Fibroblast of skin of abdomen (primary cell): ENCODE results near the gene STK32B. TPM values are rescaled to one million over a fixed set of nuclear protein-coding genes. Genes with fewer than 3 reads are reported as not detected.
"Not testable (repeated sequence)": the region's sequence is repeated elsewhere in the genome, so short reads cannot be mapped to it uniquely, and the experiment has no call there.

Experiments used
- DNase-seq: peaks from one replicate; pipeline ENCODE4 v3.0.0-alpha.2; 2013
- polyA plus RNA-seq, 2 experiments: library from polyadenylated mRNA; unstranded; fragments of 120-200 nt; gene quantifications; one replicate each; pipeline ENCODE4 v1.2.1, GENCODE V29; 2013; ENCODE audit not compliant: insufficient read length in 2 of 2

Gene STK32B
- 3.4 TPM for polyA plus RNA-seq (2013, experiment 1 of 2; ENCODE audit: insufficient read length)
- polyA plus RNA-seq (2013, experiment 2 of 2; ENCODE audit: insufficient read length): 3.4 TPM

DNA sequence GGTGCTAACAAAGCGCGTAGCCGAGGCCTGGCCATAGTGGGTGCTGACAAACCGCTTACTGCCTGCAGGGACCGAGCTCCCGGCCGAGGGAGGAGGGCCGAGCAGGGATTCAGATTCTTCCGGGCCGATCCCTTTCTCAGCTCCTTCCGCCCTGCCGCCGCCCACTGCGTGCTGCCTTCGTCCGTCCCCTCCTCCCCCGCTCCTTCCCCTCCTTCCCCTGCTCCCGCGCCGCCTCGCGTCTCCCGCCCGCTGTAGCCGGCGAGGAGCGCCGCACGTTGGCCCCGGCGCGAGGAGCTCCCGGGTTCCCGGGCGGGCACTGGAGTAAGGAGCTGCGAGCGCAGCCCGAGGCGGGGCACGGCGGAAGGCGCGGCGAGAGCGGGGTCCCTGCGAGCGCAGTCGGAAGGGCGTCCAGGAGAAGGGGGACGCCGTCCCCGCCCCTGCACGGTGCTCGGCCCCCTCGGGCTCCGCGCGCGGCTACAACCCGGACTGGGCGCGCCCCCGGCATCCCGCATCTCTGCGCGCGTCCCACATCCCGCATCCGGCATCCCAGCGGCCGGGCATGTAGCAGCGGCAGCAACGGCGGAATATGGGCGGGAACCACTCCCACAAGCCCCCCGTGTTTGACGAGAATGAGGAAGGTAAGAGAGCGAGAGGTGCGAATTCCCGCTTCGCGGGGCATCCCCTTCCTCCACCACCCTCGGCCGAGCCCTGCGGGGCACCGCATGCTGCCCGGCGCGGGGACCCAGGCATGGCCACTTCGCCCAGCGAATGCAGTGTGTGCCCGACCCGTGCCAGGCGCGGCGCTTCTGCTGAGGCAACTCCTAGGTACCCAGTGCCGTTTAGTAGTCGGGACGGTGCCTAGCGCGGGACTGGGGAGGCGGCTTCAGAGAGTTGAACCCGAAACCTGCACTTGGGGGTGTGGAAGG, at the start of gene STK32B:
Gene STK32B, plus strand, starts transcription at position 203 of the 926 bp plus-strand sequence.
- DNase-seq: peak; percentile 74

DNA sequence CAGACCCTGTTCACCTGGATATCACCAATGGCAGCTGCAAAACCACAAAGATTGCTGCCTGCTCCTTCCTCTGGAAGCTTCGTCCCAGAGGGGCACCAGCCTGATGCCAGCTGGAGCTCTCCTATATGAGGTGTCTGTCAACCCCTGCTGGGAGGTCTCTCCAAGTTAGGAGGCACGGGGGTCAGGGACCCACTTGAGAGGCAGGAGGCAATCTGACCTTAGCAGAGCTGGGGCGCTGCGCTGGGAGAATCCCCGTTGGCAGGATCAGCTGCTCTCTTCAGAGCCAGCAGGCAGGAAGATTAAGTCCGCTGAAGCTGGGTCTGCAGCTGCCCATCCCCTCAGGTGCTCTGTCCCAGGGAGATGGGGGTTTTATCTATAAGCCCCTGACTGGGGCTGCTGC, 49.6 kb upstream of the STK32B start:
- DNase-seq: not testable (repeated sequence)

DNA sequence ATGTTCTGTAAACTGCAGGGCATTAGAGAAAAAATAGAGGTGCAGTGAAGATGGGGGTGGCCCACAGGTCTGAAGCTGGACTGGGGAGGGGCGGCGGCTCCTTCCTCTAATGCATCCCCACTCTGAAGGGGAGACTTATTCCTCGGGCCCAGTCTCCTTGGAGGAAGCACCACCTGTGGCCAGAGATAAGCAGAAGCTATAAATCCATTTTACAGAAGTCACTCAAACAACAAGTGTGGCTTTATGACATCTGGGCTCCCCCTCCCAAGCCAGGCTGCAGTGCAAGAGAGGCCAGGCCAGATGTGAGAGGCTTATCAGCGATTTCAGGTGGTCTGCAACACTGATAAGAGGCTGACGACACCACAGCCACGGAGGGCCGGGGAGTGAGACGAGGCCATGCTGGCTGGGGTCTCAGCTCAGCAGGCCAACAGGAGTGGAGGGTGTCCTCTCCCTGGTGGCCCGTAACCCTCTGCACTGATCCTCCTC, 47.9 kb upstream of the STK32B start:
- no peak for DNase-seq

- DNase-seq: no peak
Observed at GRCh38 chr4:5003918-5004317, 47.4 kb upstream of the STK32B start.

GRCh38 chr4:5004496-5004895, 46.8 kb upstream of the STK32B start:
- no peak for DNase-seq

GRCh38 chr4:5006932-5007331, 44.3 kb upstream of the STK32B start:
- not testable (repeated sequence) for DNase-seq

DNA sequence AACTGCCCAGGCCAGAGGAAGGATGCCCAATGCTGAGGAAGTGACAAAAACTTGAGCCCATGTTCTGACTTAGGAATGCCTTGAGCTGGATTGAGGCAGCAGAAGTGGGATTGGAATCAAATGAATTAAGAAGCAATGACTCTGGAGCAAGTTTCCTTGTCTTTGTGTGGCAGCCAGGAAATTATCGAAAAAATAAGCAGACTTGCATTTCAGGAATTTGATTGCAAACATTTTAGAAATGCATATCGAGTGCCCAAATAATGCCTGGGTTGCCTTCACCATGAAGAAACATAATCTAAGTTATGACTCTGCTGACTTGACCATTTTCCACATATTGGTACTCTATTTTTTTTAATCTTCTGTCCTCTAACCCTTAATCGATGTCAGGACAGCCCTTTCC, 41.5 kb upstream of the STK32B start:
- no peak for DNase-seq

GRCh38 chr4:5010984-5011383, 40.3 kb upstream of the STK32B start:
- no peak for DNase-seq

DNA sequence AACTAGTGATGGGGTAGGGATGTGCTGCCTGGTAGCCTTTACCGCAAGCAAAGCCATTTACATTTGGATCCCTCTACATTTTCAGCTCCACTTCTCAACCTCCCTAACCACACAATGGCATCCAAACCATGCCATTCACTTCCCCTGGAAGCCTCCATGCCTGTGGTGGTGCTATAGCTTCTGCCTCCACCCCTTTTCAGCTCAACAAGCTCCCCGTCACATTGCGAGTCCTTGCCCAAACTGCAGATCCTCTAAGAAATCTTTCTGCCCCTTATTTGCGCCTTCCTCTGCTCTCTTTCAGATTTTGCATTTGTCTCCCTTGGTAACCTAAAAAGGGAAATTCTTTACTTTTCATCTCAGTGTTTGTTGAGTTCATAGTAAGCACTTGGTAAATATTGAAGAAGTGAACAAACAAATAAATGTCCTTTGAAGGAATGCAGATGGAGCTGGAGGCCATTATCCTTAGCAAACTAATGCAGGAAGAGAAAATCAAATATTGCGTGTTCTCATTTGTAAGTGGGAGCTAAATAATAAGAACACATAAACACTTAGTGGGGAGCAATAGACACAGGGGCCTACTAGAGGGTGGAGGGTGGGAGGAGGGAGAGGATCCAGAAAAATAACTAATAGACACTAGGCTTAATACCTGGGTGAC, 38.9 kb upstream of the STK32B start:
- DNase-seq: no peak

- DNase-seq: no peak
Observed at GRCh38 chr4:5012958-5013357, 38.3 kb upstream of the STK32B start.

GRCh38 chr4:5014007-5014682, 37.1 kb upstream of the STK32B start:
- DNase-seq: no peak

- DNase-seq: no peak
Observed at GRCh38 chr4:5018096-5018495, 33.2 kb upstream of the STK32B start.

- DNase-seq: no peak
Observed at GRCh38 chr4:5018603-5019002, 32.7 kb upstream of the STK32B start.

- no peak for DNase-seq
Observed at GRCh38 chr4:5019274-5019673, 32.0 kb upstream of the STK32B start, which contains the start of gene CYTL1. Gene CYTL1, minus strand, starts transcription at chr4:5019458. Its CDS starts 13 bp downstream, at chr4:5019445.

- DNase-seq: no peak
Observed at GRCh38 chr4:5019796-5020195, 31.5 kb upstream of the STK32B start.

DNA sequence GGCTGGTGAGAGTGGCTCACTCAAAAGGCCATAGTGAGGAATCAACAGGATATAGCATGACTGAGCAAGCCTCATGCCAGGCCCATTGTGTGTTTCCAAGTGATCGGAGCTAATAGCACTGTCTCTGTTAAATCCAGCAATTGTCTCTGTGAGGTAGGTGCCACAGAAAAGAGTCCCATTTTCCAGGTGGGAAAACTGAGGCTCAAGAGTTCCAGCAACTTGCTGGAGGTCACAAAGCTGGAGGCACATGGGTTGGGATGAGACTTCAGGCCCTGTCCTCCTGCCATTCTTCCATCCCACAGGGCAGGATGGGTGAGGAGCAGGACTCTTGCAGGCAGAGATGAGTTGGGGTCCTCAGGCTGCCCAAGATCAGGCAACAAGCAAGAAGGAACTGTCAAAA, 30.9 kb upstream of the STK32B start:
- no peak for DNase-seq

DNA sequence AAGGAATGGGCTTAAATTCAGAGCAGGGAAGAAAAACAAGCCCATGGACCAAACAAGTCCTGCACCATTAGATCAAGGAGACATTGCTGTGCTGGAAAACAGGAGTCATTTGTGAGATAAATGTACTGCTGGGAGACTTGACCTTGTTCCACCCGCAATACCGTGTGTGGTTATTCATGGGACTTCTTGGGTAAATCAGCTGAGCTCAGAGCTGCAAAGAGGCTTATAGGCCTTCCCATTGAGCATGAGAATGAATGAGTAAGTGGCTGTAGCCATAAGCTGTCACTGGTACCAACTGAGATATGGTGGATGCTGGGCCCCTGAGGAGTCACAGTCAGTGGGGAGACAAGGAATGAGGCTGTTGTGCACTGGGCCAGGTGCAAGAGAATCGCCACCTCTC, 29.7 kb upstream of the STK32B start:
- DNase-seq: no peak

DNA sequence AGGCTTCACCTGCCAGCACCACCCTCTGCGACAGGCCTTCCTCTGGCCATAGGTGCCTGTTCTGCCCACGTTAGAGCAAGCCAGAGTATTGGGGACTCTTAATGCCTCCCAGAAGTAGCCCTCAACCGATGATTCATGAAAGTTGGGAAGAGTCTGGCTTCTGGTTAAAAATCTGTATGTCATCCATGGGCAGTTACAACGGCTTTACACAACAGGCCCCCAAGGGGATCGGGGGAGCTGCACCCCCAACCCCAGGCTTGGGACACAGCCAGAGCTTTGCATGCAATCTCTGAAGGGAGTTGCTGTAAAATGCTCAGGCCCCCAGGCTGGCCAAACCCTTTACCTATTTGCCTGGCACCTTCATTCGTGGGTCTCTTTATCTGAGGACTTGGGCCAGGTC, 26.6 kb upstream of the STK32B start:
- no peak for DNase-seq

DNA sequence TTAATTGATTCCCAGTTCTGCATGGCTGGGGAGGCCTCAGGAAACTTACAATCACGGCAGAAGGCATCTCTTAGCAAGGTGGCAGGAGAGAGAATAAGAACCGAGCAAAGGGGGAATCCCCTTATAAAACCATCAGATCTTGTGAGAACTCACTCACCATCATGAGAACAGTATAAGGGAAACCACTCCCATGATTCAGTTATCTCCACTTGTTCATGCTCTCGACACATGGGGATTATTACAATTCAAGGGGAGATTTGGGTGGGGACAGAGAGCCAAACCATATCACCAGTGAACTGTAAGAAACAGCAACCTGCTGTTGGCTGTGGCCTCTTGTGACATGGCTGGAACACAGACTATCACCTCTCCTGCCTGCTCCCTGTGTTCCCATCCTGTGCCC, 24.9 kb upstream of the STK32B start:
- no peak for DNase-seq

DNA sequence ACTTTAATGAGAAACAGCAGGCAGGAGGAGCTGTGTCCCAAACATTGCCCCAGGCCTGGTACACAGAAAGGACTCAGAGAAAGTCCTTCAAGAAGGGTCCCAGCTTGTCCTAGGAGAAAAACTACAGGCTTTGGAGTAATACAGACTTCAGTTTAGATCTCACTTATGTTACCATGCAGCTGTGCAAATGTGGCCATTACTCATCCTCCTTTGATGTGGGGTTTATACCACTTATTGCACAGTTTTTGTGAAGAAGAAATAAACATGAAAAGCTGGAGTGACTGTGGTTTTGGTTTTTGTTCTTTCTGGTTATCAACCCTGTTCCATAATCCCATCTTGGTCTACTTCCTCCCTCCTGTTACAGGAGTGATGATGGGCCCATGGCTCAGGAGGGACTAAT, 23.9 kb upstream of the STK32B start:
- no peak for DNase-seq

- DNase-seq: no peak
Observed at GRCh38 chr4:5028480-5028879, 22.8 kb upstream of the STK32B start.

- DNase-seq: no peak
Observed at GRCh38 chr4:5029447-5029846, 21.8 kb upstream of the STK32B start.

DNA sequence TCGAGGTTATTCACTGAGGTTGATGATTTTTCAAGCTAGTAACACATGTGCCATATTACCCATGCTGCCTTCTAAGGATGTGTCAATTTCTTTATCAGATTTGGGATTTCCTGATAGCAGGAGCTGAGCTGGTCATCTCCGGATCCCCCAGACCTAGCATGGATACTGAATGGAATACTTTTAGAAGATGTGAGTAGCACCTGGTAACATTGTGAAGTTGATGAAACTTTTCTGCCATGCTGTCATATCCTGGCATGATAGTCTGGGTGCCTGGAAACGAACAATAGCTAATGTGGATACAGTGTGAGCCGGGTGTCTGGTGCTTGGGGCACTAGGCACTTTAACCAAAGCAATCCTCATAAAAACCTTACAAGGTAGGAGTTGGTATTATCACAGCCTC, 21.1 kb upstream of the STK32B start:
- DNase-seq: no peak
